ENCODE measurements around the gene FARS2. TPM values are rescaled to one million over a fixed set of nuclear protein-coding genes. Genes with fewer than 3 reads are reported as not detected.

Gene FARS2
- total and polyA plus RNA-seq, 2 donors (not counting 3 experiments of a cell fraction or from before 2014, with no cell fraction given) = 20.2 to 20.5 TPM

- no peak overlapping the region for H3K27ac ChIP-seq (ENCODE audit: insufficient read depth, low read depth, low read length)
- intact Hi-C loops (cut with micrococcal nuclease) (no loop called here), dilution Hi-C loops (cut with MboI; ENCODE audit: extremely low pct_ligation_motif_present, low sequenced_read_pairs) (no loop called here)
- H3K4me1 ChIP-seq (ENCODE audit: control insufficient read depth, extremely low read depth, insufficient read depth, low read length) = no peaks in the 10 kb centered on the region
- no peak overlapping the region for H3K9ac ChIP-seq (replicated peaks; ENCODE audit: extremely low read depth, insufficient read depth, low read length)
- H3K4me3 ChIP-seq (replicated peaks in 1 of 3; ENCODE audit: insufficient read depth in 1 of 3, low read depth in 1 of 3, low read length in 3 of 3) = no peak overlapping the region
- no peaks in the 10 kb centered on the region for H4K20me1 ChIP-seq (replicated peaks; ENCODE audit: control insufficient read depth, extremely low read depth, insufficient read depth, low read length)
- no peaks in the 10 kb centered on the region for H3K36me3 ChIP-seq (ENCODE audit: control insufficient read depth in 2 of 2, extremely low read depth in 1 of 2, insufficient read depth in 2 of 2, low read length in 2 of 2)
- ChIA-PET POLR2A (no interaction called here), CTCF (interaction anchor here (2.8 kb wide), 1 partner anchor 10 kb away, joined by 22 read pairs; no protein-coding TSS in a partner anchor)
- no peaks in the 10 kb centered on the region for H3K79me2 ChIP-seq (ENCODE audit: control insufficient read depth, insufficient read depth, low read length)
- TF ChIP-seq POLR2A (IDR thresholded peaks at IDR 0.05; ENCODE audit: low read depth, low read length) = no peak
- TF ChIP-seq JUN (IDR thresholded peaks at IDR 0.05; ENCODE audit: borderline replicate concordance, insufficient read depth, insufficient read length, low read depth) = no peak
- no peak for TF ChIP-seq MYC (IDR thresholded peaks at IDR 0.05; ENCODE audit: low read depth, low read length)
- no peak for TF ChIP-seq MAX (IDR thresholded peaks at IDR 0.05; ENCODE audit: insufficient read depth, insufficient read length)
- no peak for TF ChIP-seq POLR2AphosphoS5 (IDR thresholded peaks at IDR 0.05; ENCODE audit: insufficient read depth, low read depth, low read length)
- no peak for TF ChIP-seq EZH2 (IDR thresholded peaks at IDR 0.05; ENCODE audit: borderline replicate concordance, low read depth, low read length, severe bottlenecking)
- TF ChIP-seq GATA2 (IDR thresholded peaks at IDR 0.05; ENCODE audit: insufficient read depth, insufficient read length, low read depth, low read length) = no peak
- no peak for TF ChIP-seq FOS (IDR thresholded peaks at IDR 0.05; ENCODE audit: borderline replicate concordance, insufficient read depth, low read length)
- TF ChIP-seq, protein P1, sequence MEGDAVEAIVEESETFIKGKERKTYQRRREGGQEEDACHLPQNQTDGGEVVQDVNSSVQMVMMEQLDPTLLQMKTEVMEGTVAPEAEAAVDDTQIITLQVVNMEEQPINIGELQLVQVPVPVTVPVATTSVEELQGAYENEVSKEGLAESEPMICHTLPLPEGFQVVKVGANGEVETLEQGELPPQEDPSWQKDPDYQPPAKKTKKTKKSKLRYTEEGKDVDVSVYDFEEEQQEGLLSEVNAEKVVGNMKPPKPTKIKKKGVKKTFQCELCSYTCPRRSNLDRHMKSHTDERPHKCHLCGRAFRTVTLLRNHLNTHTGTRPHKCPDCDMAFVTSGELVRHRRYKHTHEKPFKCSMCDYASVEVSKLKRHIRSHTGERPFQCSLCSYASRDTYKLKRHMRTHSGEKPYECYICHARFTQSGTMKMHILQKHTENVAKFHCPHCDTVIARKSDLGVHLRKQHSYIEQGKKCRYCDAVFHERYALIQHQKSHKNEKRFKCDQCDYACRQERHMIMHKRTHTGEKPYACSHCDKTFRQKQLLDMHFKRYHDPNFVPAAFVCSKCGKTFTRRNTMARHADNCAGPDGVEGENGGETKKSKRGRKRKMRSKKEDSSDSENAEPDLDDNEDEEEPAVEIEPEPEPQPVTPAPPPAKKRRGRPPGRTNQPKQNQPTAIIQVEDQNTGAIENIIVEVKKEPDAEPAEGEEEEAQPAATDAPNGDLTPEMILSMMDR (IDR thresholded peaks at IDR 0.05; ENCODE audit: extremely low read depth in 1 of 2, insufficient read depth in 1 of 2, low read depth in 1 of 2, low read length in 2 of 2) = no peak
- H3K9me1 ChIP-seq (replicated peaks; ENCODE audit: control insufficient read depth, extremely low read depth, insufficient read depth, low read length) = no peaks in the 10 kb centered on the region
- no peak overlapping the region for H2AFZ ChIP-seq (ENCODE audit: low read depth, low read length)
- no TSS peak for BruUV-seq (replicated peaks)
- no peak overlapping the region for H3K4me2 ChIP-seq (ENCODE audit: insufficient read depth, low read length)
- H3K27me3 ChIP-seq (ENCODE audit: control insufficient read depth in 2 of 2, insufficient read depth in 2 of 2, low read length in 2 of 2) = no peaks in the 10 kb centered on the region
- DNase-seq (ENCODE audit: low read depth, low spot score) = no peak
- no peaks in the 10 kb centered on the region for H3K9me3 ChIP-seq (replicated peaks; ENCODE audit: control insufficient read depth, insufficient read depth, low read length)
- no peak for FAIRE-seq
Observed at GRCh38 chr6:5481033-5481432, 219.7 kb downstream of the FARS2 start.
